Measurements from ENCODE around the gene P4HA2.

DNA sequence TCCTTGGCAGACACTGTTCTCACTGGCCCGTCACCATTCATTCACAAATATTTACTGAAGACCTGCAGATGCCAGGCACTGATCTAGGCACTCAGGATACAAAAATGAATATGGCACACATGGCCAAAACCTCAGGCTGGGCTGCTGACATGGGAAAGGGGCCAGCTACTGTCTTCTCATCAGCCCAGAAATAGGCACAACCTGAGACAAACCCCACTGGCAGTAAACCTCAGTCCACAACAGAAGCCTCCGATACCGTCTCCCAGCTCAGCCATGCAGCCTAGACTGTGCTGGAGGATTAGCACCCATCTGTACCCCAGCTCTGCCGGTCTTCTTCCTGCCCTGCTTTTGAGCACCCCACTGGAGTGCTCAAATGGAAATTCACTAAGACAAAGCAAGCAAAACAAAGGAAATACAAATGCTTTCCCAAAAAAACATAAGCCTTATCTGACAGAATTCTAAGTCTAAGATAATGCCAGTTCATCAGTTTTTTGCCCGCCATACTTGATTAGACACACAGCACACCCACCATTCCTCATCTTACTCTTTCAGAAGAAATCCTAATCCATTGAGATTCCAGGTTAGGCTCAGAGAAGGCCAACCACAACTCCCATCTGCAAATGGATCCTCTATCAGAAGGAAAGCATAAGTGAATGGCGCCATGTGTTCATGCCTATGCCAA lies 8.2 kb downstream of the P4HA2 start:
- TF ChIP-seq CTCF (IDR thresholded peaks at IDR 0.05) (no peak), SIN3A (IDR thresholded peaks at IDR 0.05; ENCODE audit: borderline replicate concordance, insufficient read depth, low read depth, low read length) (no peak)
- TF ChIP-seq, protein P1, sequence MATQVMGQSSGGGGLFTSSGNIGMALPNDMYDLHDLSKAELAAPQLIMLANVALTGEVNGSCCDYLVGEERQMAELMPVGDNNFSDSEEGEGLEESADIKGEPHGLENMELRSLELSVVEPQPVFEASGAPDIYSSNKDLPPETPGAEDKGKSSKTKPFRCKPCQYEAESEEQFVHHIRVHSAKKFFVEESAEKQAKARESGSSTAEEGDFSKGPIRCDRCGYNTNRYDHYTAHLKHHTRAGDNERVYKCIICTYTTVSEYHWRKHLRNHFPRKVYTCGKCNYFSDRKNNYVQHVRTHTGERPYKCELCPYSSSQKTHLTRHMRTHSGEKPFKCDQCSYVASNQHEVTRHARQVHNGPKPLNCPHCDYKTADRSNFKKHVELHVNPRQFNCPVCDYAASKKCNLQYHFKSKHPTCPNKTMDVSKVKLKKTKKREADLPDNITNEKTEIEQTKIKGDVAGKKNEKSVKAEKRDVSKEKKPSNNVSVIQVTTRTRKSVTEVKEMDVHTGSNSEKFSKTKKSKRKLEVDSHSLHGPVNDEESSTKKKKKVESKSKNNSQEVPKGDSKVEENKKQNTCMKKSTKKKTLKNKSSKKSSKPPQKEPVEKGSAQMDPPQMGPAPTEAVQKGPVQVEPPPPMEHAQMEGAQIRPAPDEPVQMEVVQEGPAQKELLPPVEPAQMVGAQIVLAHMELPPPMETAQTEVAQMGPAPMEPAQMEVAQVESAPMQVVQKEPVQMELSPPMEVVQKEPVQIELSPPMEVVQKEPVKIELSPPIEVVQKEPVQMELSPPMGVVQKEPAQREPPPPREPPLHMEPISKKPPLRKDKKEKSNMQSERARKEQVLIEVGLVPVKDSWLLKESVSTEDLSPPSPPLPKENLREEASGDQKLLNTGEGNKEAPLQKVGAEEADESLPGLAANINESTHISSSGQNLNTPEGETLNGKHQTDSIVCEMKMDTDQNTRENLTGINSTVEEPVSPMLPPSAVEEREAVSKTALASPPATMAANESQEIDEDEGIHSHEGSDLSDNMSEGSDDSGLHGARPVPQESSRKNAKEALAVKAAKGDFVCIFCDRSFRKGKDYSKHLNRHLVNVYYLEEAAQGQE (IDR thresholded peaks at IDR 0.05; ENCODE audit: insufficient read depth in 1 of 2, low read depth in 2 of 2, low read length in 1 of 2) = no peak

Measured in Panc1 (cell line).